Ovary (tissue), 9 donors: ENCODE measurements around the gene PTPN13. TPM values are rescaled to one million over a fixed set of nuclear protein-coding genes. Genes with fewer than 3 reads are reported as not detected.

Source experiments
- DNase-seq, 5 donors: peaks; one replicate each; pipeline ENCODE4 v3.0.0-alpha.2; 2019 to 2020
- H3K27ac ChIP-seq, 2 donors: fragments of 200-600 bp; one replicate each; pipeline versions ENCODE4 v1.5.1 to v1.8.0; 2019 to 2022
- H3K27me3 ChIP-seq: fragments of 200-600 bp; one replicate; pipeline ENCODE4 v1.8.0; 2022
- H3K36me3 ChIP-seq: fragments of 200-600 bp; sonication (generic); one replicate; pipeline ENCODE4 v1.5.1; 2019
- H3K4me1 ChIP-seq: one replicate; pipeline ENCODE4 v1.8.1; 2013; ENCODE audit warnings: mild to moderate bottlenecking, moderate library complexity; ENCODE audit not compliant: insufficient read depth
- H3K4me3 ChIP-seq: fragments of 200-600 bp; sonication (generic); one replicate; pipeline ENCODE4 v1.5.1; 2017
- H3K9me3 ChIP-seq, 2 donors: fragments of 200-600 bp in 1 of 2; sonication (generic) in 1 of 2; one replicate each; pipeline versions ENCODE4 v1.5.1 to v1.8.1; 2013 to 2019; ENCODE audit warnings: mild to moderate bottlenecking in 1 of 2, moderate library complexity in 1 of 2
- EP300 ChIP-seq: sonication (generic); formaldehyde crosslinking; IDR thresholded peaks from one replicate; pipeline ENCODE4 v1.6.1; 2017; ENCODE audit warnings: antibody characterized with exemption
- POLR2A ChIP-seq: fragments of 450-650 bp; IDR thresholded peaks from one replicate; pipeline ENCODE4 v1.6.1; 2017; ENCODE audit warnings: antibody characterized with exemption, mild to moderate bottlenecking, moderate library complexity
- WGBS, 3 donors: extraction: QIAGEN DNeasy Blood & Tissue Kit in 1 of 3; methylation state at CpG; one replicate each; pipeline versions ENCODE4 v1.1.5 to v1.1.7; 2013 to 2017; 5-methylcytosine and 5-hydroxymethylcytosine counted together
- intact Hi-C, 4 donors: fragments of 100-400 bp; cut with DNase I; formaldehyde crosslinking; loops; one replicate each; pipeline versions ENCODE4 v1.11.0 to v1.15.1; 2022 to 2023
- polyA plus RNA-seq, 2 donors: library from polyadenylated mRNA; stranded (reverse); fragments of 200-250 nt in 1 of 2; fragments of 350-450 nt in 1 of 2; fragmentation: Illumina TruSeq in 1 of 2; extraction: RNeasy Lipid Tissue Mini Kit (QIAGEN cat#74804) in 1 of 2; gene quantifications; one replicate each; pipeline ENCODE4 v1.2.3, GENCODE V29; 2013 to 2014
- total RNA-seq, 7 donors: library from RNA; depleted of rRNA in 2 of 7; stranded (reverse); fragments of >200 nt in 2 of 7; fragmentation: NEBNext Ultra II Directional in 3 of 7; extraction: Animal tissue kit (Norgen Biotek cat#: 25700) in 3 of 7; gene quantifications; one replicate each; pipeline versions ENCODE4 v1.1.0 to v1.2.4, GENCODE V29; 2016 to 2023
- TF ChIP-seq, protein P1 (sequence below), 3 donors: fragments of 450-650 bp in 2 of 3; fragments of 200-600 bp in 1 of 3; IDR thresholded peaks; one replicate each; pipeline versions ENCODE4 v1.5.1 to v1.8.0; 2016 to 2022; ENCODE audit warnings: antibody characterized with exemption in 3 of 3, mild to moderate bottlenecking in 1 of 3
- donor health status: DM: no; HTN: no; CAD: no; lungs with moderate emphysema.
- donor health status: DM: no; HTN: no; CAD: no.
- donor health status: Bipolar disorder and iron deficiency.
- donor health status: DM: yes; HTN: yes; CAD: no.
- donor health status: DM: no; HTN: no; CAD: no.
- donor health status: DM: yes; HTN: yes; CAD: no.

Gene PTPN13
- total and polyA plus RNA-seq, 9 donors: 17.0 to 73.4 (median 44.0) TPM

DNA sequence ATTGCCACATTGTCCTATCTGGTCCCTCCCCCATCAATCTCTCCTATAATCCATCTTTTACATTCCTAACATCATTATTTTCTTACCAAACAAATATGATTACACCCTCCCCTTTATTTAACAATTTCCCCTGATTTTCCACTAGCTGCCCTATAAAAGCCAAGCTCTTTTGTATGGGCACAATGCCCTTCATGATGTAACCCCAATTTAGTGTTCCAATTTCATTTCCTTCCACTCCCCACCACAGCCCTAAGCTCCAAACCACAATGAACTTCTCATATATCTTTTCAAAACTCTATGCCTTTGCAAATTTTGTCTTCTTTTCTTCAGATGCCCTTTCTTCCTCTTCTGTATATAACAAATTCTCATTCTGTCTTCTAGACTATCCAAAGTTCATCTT lies 39.5 kb upstream of the PTPN13 start:
- TF ChIP-seq POLR2A (no peak), EP300 (no peak)
- TF ChIP-seq, protein P1, sequence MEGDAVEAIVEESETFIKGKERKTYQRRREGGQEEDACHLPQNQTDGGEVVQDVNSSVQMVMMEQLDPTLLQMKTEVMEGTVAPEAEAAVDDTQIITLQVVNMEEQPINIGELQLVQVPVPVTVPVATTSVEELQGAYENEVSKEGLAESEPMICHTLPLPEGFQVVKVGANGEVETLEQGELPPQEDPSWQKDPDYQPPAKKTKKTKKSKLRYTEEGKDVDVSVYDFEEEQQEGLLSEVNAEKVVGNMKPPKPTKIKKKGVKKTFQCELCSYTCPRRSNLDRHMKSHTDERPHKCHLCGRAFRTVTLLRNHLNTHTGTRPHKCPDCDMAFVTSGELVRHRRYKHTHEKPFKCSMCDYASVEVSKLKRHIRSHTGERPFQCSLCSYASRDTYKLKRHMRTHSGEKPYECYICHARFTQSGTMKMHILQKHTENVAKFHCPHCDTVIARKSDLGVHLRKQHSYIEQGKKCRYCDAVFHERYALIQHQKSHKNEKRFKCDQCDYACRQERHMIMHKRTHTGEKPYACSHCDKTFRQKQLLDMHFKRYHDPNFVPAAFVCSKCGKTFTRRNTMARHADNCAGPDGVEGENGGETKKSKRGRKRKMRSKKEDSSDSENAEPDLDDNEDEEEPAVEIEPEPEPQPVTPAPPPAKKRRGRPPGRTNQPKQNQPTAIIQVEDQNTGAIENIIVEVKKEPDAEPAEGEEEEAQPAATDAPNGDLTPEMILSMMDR (IDR thresholded peaks at IDR 0.05): no peak
- Histone ChIP-seq H3K9me3 (no peaks in the 10 kb centered on the region), H3K27ac (no peak overlapping the region), H3K27me3 (no peaks in the 10 kb centered on the region), H3K4me1 (no peaks in the 10 kb centered on the region), H3K4me3 (no peak overlapping the region), H3K36me3 (no peaks in the 10 kb centered on the region)
- intact Hi-C loops: no loop called here
- DNase-seq: no peak

GRCh38 chr4:86556791-86557415 lies 37.2 kb upstream of the PTPN13 start:
- Histone ChIP-seq H3K27me3 (no peaks in the 10 kb centered on the region), H3K27ac (no peak overlapping the region), H3K4me3 (no peak overlapping the region), H3K9me3 (no peaks in the 10 kb centered on the region), H3K4me1 (no peaks in the 10 kb centered on the region), H3K36me3 (no peaks in the 10 kb centered on the region)
- DNase-seq: no peak
- intact Hi-C loops: no loop called here
- TF ChIP-seq, protein P1 (IDR thresholded peaks at IDR 0.05): no peak
- TF ChIP-seq POLR2A (no peak), EP300 (no peak)

DNA sequence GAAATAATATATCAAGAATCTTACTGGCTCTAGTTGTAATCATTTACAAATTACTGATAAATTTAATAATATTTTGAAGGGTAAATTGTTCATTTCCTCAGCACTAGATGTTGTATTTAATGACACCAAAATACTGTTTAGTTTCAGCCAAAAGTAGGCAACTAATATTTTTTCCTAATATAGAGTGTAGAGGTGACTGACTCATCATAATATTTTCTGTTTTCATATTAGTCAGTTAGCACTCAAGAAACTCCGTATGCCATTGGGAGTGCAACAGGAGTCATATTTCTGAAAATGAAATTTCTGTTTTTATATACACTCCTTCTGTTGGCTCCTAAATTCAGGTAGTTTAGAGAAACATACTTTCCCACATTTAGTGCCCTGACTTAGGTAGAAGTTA lies 36.6 kb upstream of the PTPN13 start:
- 10 to 32% (median 18%) methylated on average over 1 of the region's 1 CpG for WGBS, 3 donors
- no peaks in the 10 kb centered on the region for H3K9me3 ChIP-seq
- H3K27me3 ChIP-seq: no peaks in the 10 kb centered on the region
- TF ChIP-seq EP300 (no peak), POLR2A (no peak)
- TF ChIP-seq, protein P1 (IDR thresholded peaks at IDR 0.05): no peak
- DNase-seq: no peak
- no peaks in the 10 kb centered on the region for H3K36me3 ChIP-seq
- intact Hi-C loops: no loop called here
- no peak overlapping the region for H3K4me3 ChIP-seq
- no peaks in the 10 kb centered on the region for H3K4me1 ChIP-seq
- no peak overlapping the region for H3K27ac ChIP-seq

- intact Hi-C loops: no loop called here
- Histone ChIP-seq H3K27me3 (no peaks in the 10 kb centered on the region), H3K9me3 (no peaks in the 10 kb centered on the region), H3K4me1 (no peaks in the 10 kb centered on the region), H3K27ac (no peak overlapping the region), H3K36me3 (no peaks in the 10 kb centered on the region), H3K4me3 (no peak overlapping the region)
- DNase-seq: no peak
- no peak for TF ChIP-seq POLR2A
- no peak for TF ChIP-seq EP300
- TF ChIP-seq, protein P1 (IDR thresholded peaks at IDR 0.05): no peak
- WGBS, 3 donors: 88 to 96% (median 92%) methylated on average over 5 of the region's 5 CpGs
Observed at GRCh38 chr4:86558258-86558657, 35.9 kb upstream of the PTPN13 start.
